Ishikawa (cell line): Measurements from ENCODE around the gene CEP104.

Experiments used
- CEBPB ChIP-seq: IDR thresholded peaks from 2 replicates; pipeline ENCODE4 v1.6.1; 2012
- EGR1 ChIP-seq: IDR thresholded peaks from 2 replicates; pipeline ENCODE4 v1.6.1; 2012
- EP300 ChIP-seq: IDR thresholded peaks from 2 replicates; pipeline ENCODE4 v1.6.1; 2012; ENCODE audit warnings: borderline replicate concordance
- NFIC ChIP-seq: IDR thresholded peaks from 2 replicates; pipeline ENCODE4 v1.6.1; 2012
- TCF12 ChIP-seq: IDR thresholded peaks from 2 replicates; pipeline ENCODE4 v1.6.1; 2012; ENCODE audit warnings: low read depth
- TF ChIP-seq, protein P1 (sequence below): IDR thresholded peaks from 2 replicates; pipeline ENCODE4 v1.6.1; 2012

DNA sequence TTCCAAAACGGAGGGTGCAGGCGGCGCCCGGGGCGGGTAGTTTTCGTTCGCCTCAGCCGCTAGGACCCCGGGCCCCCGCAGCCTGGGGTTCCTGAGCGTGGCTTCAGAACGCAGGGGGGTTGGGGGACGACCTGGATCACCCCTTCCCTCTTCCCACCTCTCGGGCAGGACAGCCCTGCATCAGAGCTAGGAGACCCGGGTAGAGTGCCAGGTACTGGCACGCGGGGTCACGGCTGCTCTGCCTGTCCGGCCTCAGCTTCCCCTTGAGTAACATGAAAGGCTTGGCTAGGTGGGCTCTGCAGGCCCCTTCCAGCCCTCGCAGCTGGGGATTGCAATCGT lies 749 bp upstream of the CEP104 start:
- TF ChIP-seq, protein P1, sequence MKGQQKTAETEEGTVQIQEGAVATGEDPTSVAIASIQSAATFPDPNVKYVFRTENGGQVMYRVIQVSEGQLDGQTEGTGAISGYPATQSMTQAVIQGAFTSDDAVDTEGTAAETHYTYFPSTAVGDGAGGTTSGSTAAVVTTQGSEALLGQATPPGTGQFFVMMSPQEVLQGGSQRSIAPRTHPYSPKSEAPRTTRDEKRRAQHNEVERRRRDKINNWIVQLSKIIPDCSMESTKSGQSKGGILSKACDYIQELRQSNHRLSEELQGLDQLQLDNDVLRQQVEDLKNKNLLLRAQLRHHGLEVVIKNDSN: no peak
- TF ChIP-seq CEBPB (no peak), EGR1 (no peak), EP300 (no peak), NFIC (no peak), TCF12 (no peak)
